Measurements from ENCODE around the gene COL13A1.

GRCh38 chr10:69810675-69811397 lies 9.1 kb downstream of the COL13A1 start:
- no peak for TF ChIP-seq TAF1 (IDR thresholded peaks at IDR 0.05; ENCODE audit: low read depth, low read length)
- no peak for TF ChIP-seq POLR2A (IDR thresholded peaks at IDR 0.05; ENCODE audit: control extremely low read depth in 1 of 2, low read depth in 2 of 2, low read length in 2 of 2)
- peak in 1 of 3 experiments; percentile 9; a peak in 2 of 4 replicates for TF ChIP-seq CTCF (IDR thresholded peaks at IDR 0.05; ENCODE audit: control extremely low read depth in 1 of 3, insufficient read depth in 1 of 3, low read depth in 1 of 3, low read length in 3 of 3)
- TF ChIP-seq ATF3 (IDR thresholded peaks at IDR 0.05; ENCODE audit: insufficient read depth, low read depth, low read length): no peak
- no peak for TF ChIP-seq CBX8 (IDR thresholded peaks at IDR 0.05; ENCODE audit: borderline replicate concordance, low read depth, low read length)
- TF ChIP-seq FOSL1 (IDR thresholded peaks at IDR 0.05; ENCODE audit: insufficient read depth, low read depth, low read length): no peak
- TF ChIP-seq JUN (IDR thresholded peaks at IDR 0.05; ENCODE audit: low read depth, low read length): no peak
- no peak for TF ChIP-seq USF2 (IDR thresholded peaks at IDR 0.05; ENCODE audit: low read length)
- no peak for TF ChIP-seq ATF2 (IDR thresholded peaks at IDR 0.05; ENCODE audit: low read length)
- no peak for TF ChIP-seq KDM5A (IDR thresholded peaks at IDR 0.05; ENCODE audit: low read length)
- TF ChIP-seq MAX (IDR thresholded peaks at IDR 0.05): no peak
- no peak for TF ChIP-seq EZH2 (IDR thresholded peaks at IDR 0.05; ENCODE audit: low read depth, low read length, severe bottlenecking)

All from H1 (cell line).